ENCODE measurements around the gene ZNF236. TPM values are rescaled to one million over a fixed set of nuclear protein-coding genes. Genes with fewer than 3 reads are reported as not detected.

The ZNF236 gene
- total RNA-seq, 1 donor from 2014 or later: 32.5 TPM

DNA sequence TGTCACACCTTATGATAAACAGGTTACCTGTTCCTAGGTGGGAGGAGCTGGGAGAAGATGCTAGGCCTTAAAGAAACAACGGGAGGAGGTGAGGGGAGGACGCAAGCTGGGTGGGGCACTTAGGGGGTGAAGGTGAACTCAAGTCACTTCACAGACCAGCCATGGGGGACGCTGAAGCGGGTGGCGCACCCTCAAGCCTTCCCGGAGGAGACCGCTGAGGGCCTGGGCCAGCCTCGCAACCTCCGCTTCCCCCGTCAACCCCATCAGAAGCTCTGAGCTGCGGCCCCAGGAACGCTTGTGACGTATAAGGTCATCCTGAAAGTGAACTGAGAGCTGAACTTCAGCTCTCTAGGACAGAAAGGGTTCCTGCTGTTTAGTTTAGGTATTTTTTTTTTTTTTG lies 176.7 kb downstream of the ZNF236 start:
- TF ChIP-seq, protein P1, sequence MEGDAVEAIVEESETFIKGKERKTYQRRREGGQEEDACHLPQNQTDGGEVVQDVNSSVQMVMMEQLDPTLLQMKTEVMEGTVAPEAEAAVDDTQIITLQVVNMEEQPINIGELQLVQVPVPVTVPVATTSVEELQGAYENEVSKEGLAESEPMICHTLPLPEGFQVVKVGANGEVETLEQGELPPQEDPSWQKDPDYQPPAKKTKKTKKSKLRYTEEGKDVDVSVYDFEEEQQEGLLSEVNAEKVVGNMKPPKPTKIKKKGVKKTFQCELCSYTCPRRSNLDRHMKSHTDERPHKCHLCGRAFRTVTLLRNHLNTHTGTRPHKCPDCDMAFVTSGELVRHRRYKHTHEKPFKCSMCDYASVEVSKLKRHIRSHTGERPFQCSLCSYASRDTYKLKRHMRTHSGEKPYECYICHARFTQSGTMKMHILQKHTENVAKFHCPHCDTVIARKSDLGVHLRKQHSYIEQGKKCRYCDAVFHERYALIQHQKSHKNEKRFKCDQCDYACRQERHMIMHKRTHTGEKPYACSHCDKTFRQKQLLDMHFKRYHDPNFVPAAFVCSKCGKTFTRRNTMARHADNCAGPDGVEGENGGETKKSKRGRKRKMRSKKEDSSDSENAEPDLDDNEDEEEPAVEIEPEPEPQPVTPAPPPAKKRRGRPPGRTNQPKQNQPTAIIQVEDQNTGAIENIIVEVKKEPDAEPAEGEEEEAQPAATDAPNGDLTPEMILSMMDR (IDR thresholded peaks at IDR 0.05; ENCODE audit: unreplicated experiment): no peak
- Mint-ChIP-seq H3K4me1 (ENCODE audit: low read depth) (no peaks in the 10 kb centered on the region), H3K27me3 (no peaks in the 10 kb centered on the region), H3K27ac (no peak overlapping the region), H3K36me3 (ENCODE audit: insufficient read depth) (no peaks in the 10 kb centered on the region), H3K9me3 (ENCODE audit: low read depth) (peaks cover 3% of the 10 kb centered on the region), H3K4me3 (ENCODE audit: low read depth) (no peak overlapping the region)
- no peak for DNase-seq (ENCODE audit: low spot score, unreplicated experiment)

GRCh38 chr18:77000527-77000926 lies 178.2 kb downstream of the ZNF236 start:
- TF ChIP-seq, protein P1 (IDR thresholded peaks at IDR 0.05; ENCODE audit: unreplicated experiment): peak; percentile 99

DNA sequence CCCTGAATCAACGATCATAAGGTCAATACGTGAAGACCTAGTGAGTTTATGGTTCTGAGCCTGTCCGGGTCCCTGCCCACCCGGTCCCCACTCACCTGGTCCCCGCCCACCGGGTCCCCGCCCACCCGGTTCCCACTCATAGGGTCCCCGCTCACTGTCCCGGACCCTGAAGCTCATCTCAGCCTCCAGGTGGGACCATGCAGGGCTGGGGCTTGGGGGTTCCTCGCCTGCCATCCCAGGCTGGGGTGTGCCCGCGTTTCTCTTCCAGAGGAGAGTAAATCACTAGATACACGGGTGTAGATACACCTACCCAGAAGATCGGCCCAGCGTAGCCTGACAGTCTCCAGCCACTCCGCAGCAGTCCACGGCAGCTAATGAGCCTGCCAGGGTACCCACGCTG lies 178.7 kb downstream of the ZNF236 start:
- no peaks in the 10 kb centered on the region for H3K36me3 Mint-ChIP-seq (ENCODE audit: insufficient read depth)
- DNase-seq (ENCODE audit: low spot score, unreplicated experiment): no peak
- no peaks in the 10 kb centered on the region for H3K4me1 Mint-ChIP-seq (ENCODE audit: low read depth)
- TF ChIP-seq, protein P1 (IDR thresholded peaks at IDR 0.05; ENCODE audit: unreplicated experiment): no peak
- H3K9me3 Mint-ChIP-seq (ENCODE audit: low read depth): no peaks in the 10 kb centered on the region
- H3K4me3 Mint-ChIP-seq (ENCODE audit: low read depth): no peak overlapping the region
- H3K27ac Mint-ChIP-seq: no peak overlapping the region
- H3K27me3 Mint-ChIP-seq: no peaks in the 10 kb centered on the region

More at GRCh38 chr18:77000527-77000926, 178.2 kb downstream of the ZNF236 start:
- H3K9me3 Mint-ChIP-seq (ENCODE audit: low read depth): no peaks in the 10 kb centered on the region
- no peaks in the 10 kb centered on the region for H3K27me3 Mint-ChIP-seq
- no peak overlapping the region for H3K4me3 Mint-ChIP-seq (ENCODE audit: low read depth)
- no peak for DNase-seq (ENCODE audit: low spot score, unreplicated experiment)
- no peaks in the 10 kb centered on the region for H3K36me3 Mint-ChIP-seq (ENCODE audit: insufficient read depth)
- no peaks in the 10 kb centered on the region for H3K4me1 Mint-ChIP-seq (ENCODE audit: low read depth)
- no peak overlapping the region for H3K27ac Mint-ChIP-seq

GRCh38 chr18:77001979-77002378 lies 179.6 kb downstream of the ZNF236 start:
- TF ChIP-seq, protein P1 (IDR thresholded peaks at IDR 0.05; ENCODE audit: unreplicated experiment): no peak
- no peak overlapping the region for H3K4me3 Mint-ChIP-seq (ENCODE audit: low read depth)
- no peak for DNase-seq (ENCODE audit: low spot score, unreplicated experiment)
- no peaks in the 10 kb centered on the region for H3K27me3 Mint-ChIP-seq
- H3K4me1 Mint-ChIP-seq (ENCODE audit: low read depth): no peaks in the 10 kb centered on the region
- H3K9me3 Mint-ChIP-seq (ENCODE audit: low read depth): no peaks in the 10 kb centered on the region
- H3K27ac Mint-ChIP-seq: no peak overlapping the region
- H3K36me3 Mint-ChIP-seq (ENCODE audit: insufficient read depth): no peaks in the 10 kb centered on the region

- Mint-ChIP-seq H3K4me1 (ENCODE audit: low read depth) (peaks cover 2% of the 10 kb centered on the region), H3K4me3 (ENCODE audit: low read depth) (no peak overlapping the region), H3K36me3 (ENCODE audit: insufficient read depth) (no peaks in the 10 kb centered on the region), H3K27ac (no peak overlapping the region), H3K9me3 (ENCODE audit: low read depth) (no peaks in the 10 kb centered on the region), H3K27me3 (no peaks in the 10 kb centered on the region)
- no peak for DNase-seq (ENCODE audit: low spot score, unreplicated experiment)
- TF ChIP-seq, protein P1 (IDR thresholded peaks at IDR 0.05; ENCODE audit: unreplicated experiment): no peak
Observed at GRCh38 chr18:77002496-77002895, 180.1 kb downstream of the ZNF236 start.

Data from progenitor cell of endocrine pancreas (in vitro differentiated cells).